ENCODE measurements around the gene KCNJ3.

- no peak for TF ChIP-seq CTCF (IDR thresholded peaks at IDR 0.05; ENCODE audit: low read length)
- no peak for TF ChIP-seq EZH2 (optimal IDR thresholded peaks at IDR 0.05; ENCODE audit: low read depth, low read length)
- TF ChIP-seq EZH2phosphoT487 (IDR thresholded peaks at IDR 0.05; ENCODE audit: low read length), result no peak
These were observed 60.4 kb downstream of the KCNJ3 start for GRCh38 chr2:154758871-154759270.
